GM19452 (cell line): Measurements from ENCODE around the gene TRIM71.
A peak's percentile ranks its signal among the peaks of the same experiment; 100 is the strongest.
"Not testable (repeated sequence)": the region's sequence is repeated elsewhere in the genome, so short reads cannot be mapped to it uniquely, and the experiment has no call there.

ENCODE experiments used
- ATAC-seq: cut with Tn5 transposase; IDR thresholded peaks from one replicate; pipeline ENCODE4 v1.9.1; 2021; ENCODE audit not compliant: unreplicated experiment

Gene TRIM71

GRCh38 chr3:32922078-32922477 lies 104.3 kb downstream of the TRIM71 start:
- no peak for ATAC-seq

- ATAC-seq = no peak
Observed at GRCh38 chr3:32930161-32930560, 112.4 kb downstream of the TRIM71 start.

GRCh38 chr3:32931273-32931672 lies 113.5 kb downstream of the TRIM71 start:
- not testable (repeated sequence) for ATAC-seq

- no peak for ATAC-seq
Observed at GRCh38 chr3:32934150-32934742, 116.4 kb downstream of the TRIM71 start.

GRCh38 chr3:32937331-32937730 lies 119.5 kb downstream of the TRIM71 start:
- no peak for ATAC-seq

GRCh38 chr3:32939531-32940284 lies 121.9 kb downstream of the TRIM71 start:
- not testable (repeated sequence) for ATAC-seq

GRCh38 chr3:32940726-32941125 lies 122.9 kb downstream of the TRIM71 start:
- ATAC-seq = no peak

- ATAC-seq = no peak
Observed at GRCh38 chr3:32945136-32945535, 127.3 kb downstream of the TRIM71 start.

GRCh38 chr3:32945598-32945997 lies 127.8 kb downstream of the TRIM71 start:
- ATAC-seq = not testable (repeated sequence)

GRCh38 chr3:32946973-32947788 lies 129.4 kb downstream of the TRIM71 start:
- ATAC-seq = peak; percentile 20
